Gastrocnemius medialis (tissue), 4 donors: Measurements from ENCODE around the gene MAP3K20.

ENCODE experiments used
- POLR2A ChIP-seq, 2 donors: fragments of 450-650 bp; IDR thresholded peaks; one replicate each; pipeline ENCODE4 v1.6.1; 2017; ENCODE audit warnings: antibody characterized with exemption in 2 of 2, mild to moderate bottlenecking in 2 of 2, moderate library complexity in 2 of 2
- TF ChIP-seq, protein P1 (sequence below), 5 experiments: fragments of 450-650 bp in 3 of 5; fragments of 200-600 bp in 2 of 5; sonication (generic) in 2 of 5; IDR thresholded peaks in 4 of 5; conservative IDR thresholded peaks in 1 of 5; 1 replicate in 4 of 5; 2 replicates in 1 of 5; pipeline ENCODE4 v1.5.1; 2016 to 2019; ENCODE audit warnings: antibody characterized with exemption in 5 of 5, mild to moderate bottlenecking in 3 of 5, moderate library complexity in 3 of 5

DNA sequence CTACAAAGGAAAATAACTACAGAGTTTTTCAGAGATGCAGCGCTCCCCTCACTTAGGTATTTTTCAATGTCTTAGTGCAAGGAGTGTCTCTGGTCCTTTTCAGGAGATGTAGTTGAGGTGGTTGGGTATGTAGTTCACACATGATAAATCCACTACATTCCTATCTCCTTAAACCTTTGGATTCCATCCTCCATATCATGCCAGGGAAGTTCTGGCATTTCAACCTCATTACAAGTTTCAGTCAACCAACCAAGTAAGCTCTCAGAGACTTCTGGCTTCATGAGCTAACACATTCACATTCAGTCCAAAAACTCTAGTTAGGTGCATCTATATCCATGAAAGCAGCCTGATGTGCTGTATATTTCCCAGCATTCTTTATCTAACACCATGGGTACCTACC lies 47.3 kb downstream of the MAP3K20 start:
- TF ChIP-seq, protein P1, sequence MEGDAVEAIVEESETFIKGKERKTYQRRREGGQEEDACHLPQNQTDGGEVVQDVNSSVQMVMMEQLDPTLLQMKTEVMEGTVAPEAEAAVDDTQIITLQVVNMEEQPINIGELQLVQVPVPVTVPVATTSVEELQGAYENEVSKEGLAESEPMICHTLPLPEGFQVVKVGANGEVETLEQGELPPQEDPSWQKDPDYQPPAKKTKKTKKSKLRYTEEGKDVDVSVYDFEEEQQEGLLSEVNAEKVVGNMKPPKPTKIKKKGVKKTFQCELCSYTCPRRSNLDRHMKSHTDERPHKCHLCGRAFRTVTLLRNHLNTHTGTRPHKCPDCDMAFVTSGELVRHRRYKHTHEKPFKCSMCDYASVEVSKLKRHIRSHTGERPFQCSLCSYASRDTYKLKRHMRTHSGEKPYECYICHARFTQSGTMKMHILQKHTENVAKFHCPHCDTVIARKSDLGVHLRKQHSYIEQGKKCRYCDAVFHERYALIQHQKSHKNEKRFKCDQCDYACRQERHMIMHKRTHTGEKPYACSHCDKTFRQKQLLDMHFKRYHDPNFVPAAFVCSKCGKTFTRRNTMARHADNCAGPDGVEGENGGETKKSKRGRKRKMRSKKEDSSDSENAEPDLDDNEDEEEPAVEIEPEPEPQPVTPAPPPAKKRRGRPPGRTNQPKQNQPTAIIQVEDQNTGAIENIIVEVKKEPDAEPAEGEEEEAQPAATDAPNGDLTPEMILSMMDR (IDR thresholded peaks at IDR 0.05 in 4 of 5, conservative IDR thresholded peaks at IDR 0.05 in 1 of 5), result no peak
- no peak for TF ChIP-seq POLR2A (IDR thresholded peaks at IDR 0.05)
